Endothelial cell of umbilical vein (primary cell): ENCODE measurements around the gene TADA2A.

Source experiments
- EZH2 ChIP-seq: IDR thresholded peaks from 2 replicates; pipeline ENCODE4 v1.6.1; 2012; ENCODE audit warnings: borderline replicate concordance, low read depth, mild to moderate bottlenecking, moderate library complexity, low read length, inconsistent platforms; ENCODE audit not compliant: severe bottlenecking
- FOS ChIP-seq: IDR thresholded peaks from 2 replicates; pipeline ENCODE4 v1.6.1; 2011; ENCODE audit warnings: mild to moderate bottlenecking, low read length, moderate library complexity, borderline replicate concordance; ENCODE audit not compliant: insufficient read depth
- GATA2 ChIP-seq: IDR thresholded peaks from 2 replicates; pipeline ENCODE4 v1.7.0; 2011; ENCODE audit warnings: low read depth, mild to moderate bottlenecking, moderate library complexity, mixed read lengths, low read length; ENCODE audit not compliant: insufficient read length, insufficient read depth
- JUN ChIP-seq: IDR thresholded peaks from 2 replicates; pipeline ENCODE4 v1.6.1; 2011; ENCODE audit warnings: borderline replicate concordance, low read depth; ENCODE audit not compliant: insufficient read length, insufficient read depth
- MAX ChIP-seq: IDR thresholded peaks from 2 replicates; pipeline ENCODE4 v1.6.1; 2011; ENCODE audit not compliant: insufficient read depth, insufficient read length
- MYC ChIP-seq: IDR thresholded peaks from one replicate; pipeline ENCODE4 v1.6.1; 2011; ENCODE audit warnings: mild to moderate bottlenecking, low read depth, low read length
- POLR2A ChIP-seq: IDR thresholded peaks from 2 replicates; pipeline ENCODE4 v1.6.1; 2012; ENCODE audit warnings: low read depth, mild to moderate bottlenecking, control low read depth, low read length
- TF ChIP-seq, protein P1 (sequence below), 2 donors: IDR thresholded peaks; 1 replicate in 1 of 2; 2 replicates in 1 of 2; pipeline ENCODE4 v1.5.1; 2011; ENCODE audit warnings: low read length in 2 of 2, mild to moderate bottlenecking in 2 of 2, moderate library complexity in 2 of 2, control low read depth in 1 of 2, inconsistent platforms in 1 of 2, low read depth in 1 of 2; ENCODE audit not compliant: insufficient read depth in 1 of 2; ENCODE audit errors: extremely low read depth in 1 of 2

DNA sequence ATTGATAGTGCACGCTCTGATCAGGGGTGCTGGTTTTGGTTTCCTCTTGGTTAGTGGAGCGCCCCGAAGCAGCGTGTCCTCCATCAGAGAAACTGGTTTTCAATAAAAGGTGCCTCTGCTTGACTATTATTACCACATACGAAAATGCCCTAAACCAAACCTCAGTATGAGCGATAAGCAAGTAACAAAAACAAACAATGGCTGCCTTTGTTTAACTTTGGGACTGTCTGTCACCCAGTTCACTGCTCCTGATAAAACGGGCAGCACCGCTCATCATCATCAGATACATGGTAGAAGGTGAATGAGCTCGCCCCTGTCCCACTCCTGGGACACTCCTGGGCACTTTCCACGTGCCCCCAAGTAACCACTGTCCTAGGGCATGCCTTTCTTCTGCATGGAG lies 107.0 kb downstream of the TADA2A start:
- TF ChIP-seq JUN (no peak), EZH2 (no peak), FOS (no peak), MAX (no peak), MYC (no peak), POLR2A (no peak), GATA2 (no peak)
- TF ChIP-seq, protein P1, sequence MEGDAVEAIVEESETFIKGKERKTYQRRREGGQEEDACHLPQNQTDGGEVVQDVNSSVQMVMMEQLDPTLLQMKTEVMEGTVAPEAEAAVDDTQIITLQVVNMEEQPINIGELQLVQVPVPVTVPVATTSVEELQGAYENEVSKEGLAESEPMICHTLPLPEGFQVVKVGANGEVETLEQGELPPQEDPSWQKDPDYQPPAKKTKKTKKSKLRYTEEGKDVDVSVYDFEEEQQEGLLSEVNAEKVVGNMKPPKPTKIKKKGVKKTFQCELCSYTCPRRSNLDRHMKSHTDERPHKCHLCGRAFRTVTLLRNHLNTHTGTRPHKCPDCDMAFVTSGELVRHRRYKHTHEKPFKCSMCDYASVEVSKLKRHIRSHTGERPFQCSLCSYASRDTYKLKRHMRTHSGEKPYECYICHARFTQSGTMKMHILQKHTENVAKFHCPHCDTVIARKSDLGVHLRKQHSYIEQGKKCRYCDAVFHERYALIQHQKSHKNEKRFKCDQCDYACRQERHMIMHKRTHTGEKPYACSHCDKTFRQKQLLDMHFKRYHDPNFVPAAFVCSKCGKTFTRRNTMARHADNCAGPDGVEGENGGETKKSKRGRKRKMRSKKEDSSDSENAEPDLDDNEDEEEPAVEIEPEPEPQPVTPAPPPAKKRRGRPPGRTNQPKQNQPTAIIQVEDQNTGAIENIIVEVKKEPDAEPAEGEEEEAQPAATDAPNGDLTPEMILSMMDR (IDR thresholded peaks at IDR 0.05; ENCODE audit: extremely low read depth in 1 of 2, insufficient read depth in 1 of 2, low read depth in 1 of 2, low read length in 2 of 2) = no peak
